Stimulated activated CD4-positive, alpha-beta T cell treated with anti-CD3 and anti-CD28 coated beads, Interleukin-12 subunit alpha, Interleukin-12 subunit beta, amount 100 ng/mL, for 24 hours (primary cell): Measurements from ENCODE around the gene PIGT.
A peak's percentile ranks its signal among the peaks of the same experiment; 100 is the strongest.
"Not testable (repeated sequence)": the region's sequence is repeated elsewhere in the genome, so short reads cannot be mapped to it uniquely, and the experiment has no call there.

Experiments used
- DNase-seq, 2 experiments: peaks; one replicate each; pipeline ENCODE4 v3.0.0-alpha.2; 2020; ENCODE audit warnings: low read depth in 2 of 2

PIGT gene

DNA sequence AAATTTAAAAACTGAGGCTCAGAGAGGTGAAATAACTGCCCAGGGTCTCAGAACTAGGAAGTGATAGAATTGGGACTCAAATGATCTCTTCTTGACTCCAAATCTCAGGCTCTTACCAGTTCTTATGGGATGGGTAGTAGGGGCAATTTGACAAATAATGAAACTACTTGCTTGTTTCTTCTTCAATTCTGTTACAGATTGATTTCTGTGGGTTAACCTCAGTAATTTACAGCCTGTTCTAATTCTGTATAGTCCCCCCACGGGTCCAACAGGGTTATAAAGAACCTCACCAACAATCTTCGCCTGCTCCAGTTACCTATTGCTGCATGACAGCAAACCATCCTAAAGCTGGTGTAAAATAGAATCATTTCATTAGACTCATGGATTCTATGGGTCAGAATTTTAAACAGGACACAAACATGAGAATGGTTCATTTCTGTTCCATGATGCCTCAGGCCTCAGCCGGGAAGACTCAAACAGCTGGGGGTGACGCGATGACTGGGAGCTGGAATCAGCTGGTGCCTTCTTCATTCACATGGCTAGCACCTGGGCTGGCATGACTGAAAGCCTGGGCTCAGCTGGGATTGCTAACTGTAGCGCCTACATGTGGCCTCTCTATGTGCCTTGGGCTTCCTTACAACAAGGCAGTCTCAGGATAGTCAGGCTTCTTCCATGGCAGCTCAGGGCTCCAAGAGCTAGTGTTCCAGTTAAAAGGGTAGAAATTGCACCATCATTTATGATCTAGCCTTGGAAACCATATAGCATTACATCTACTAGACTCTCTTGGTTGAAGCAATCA, 47.0 kb downstream of the PIGT start:
- no peak for DNase-seq

DNA sequence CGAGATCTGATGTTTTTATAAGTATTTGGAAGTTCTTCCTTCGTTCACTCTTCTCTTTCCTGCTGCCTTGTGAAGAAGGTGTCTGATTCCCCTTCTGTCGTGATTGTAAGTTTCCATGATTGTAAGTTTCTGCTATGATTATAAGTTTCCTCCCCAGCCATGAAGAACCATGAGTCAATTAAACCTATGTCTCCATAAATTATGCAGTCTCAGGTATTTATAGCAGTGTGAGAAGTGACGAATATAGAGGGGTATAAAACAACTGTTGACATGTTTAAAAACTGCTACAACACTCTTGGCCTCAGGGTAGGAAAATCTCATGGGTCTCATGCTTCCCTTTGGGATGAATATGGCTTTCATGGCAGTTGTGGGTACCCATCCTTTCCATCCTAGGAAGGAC, 47.8 kb downstream of the PIGT start:
- DNase-seq: no peak

DNA sequence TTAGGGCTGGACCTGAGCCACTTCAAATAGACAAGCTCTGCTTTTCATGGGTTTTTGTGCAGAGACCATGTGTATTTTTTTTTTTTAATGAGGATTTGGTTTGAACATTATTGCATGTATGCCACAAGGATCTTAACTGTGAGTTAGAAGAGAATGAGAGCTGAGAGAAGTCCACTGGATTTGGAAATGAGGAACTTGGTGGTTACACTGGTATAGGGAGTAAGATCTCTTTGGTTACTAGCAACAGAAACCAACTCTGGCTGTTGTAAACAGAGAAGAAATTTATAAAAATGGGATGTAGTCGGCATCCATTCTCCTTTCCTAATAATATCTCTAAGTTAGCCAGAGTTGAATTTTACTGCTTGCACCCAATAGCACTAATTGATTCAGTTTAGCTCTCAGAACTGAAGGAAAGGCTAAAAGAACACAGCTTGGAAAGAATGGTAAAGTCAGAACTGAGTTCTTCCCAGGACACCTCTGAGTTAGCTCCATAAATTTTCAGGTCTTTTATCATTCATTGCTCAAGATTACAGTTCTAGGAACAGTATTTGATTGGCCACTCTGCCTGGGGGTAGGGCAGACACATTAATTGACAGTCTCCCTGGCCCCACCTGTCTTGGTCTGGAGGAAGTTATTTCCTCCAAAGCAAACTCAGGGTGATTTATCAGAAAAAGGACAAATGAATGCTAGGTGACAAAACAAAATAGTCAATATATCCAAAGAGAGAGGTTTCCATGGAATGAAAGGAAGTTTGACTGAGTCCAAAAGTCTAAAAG, 49.7 kb downstream of the PIGT start:
- DNase-seq: no peak

DNA sequence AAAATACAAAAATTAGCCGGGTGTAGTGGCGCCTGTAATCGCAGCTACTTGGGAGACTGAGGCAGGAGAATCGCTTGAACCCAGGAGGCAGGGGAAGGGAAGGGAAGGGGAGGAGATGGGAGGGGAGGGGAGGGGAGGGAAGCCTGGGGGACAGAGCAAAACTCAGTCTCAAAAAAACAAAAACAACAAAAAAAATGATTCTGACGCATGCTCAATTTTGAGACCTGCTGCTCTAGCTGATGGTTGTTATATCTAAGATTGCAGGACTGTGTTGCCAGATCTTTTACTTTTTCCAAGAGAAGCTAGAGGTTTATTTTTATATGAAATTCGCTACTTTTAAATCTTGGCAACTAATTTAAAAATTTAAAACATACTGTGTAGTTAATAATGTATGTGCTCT, 51.2 kb downstream of the PIGT start:
- no peak for DNase-seq

DNA sequence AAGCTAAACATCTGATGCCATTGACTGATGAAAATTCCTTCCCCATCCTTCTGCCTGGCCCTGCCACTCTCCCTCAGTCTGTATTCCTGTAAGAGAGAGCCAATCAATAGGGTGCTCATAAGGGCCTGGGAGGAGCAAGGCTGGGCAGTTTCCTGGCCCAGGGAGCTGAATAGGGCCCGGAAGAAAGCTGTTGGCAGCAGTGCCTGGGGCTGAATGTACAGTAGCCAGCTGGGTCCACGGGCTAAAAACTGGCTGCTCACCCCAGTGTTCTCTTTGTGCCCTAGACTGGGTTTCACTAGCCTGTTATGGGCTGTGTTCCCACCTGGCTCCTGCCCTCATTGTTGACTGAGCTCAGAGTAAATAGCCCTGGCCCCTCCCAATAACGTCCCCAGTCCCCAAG, 51.9 kb downstream of the PIGT start:
- no peak for DNase-seq

DNA sequence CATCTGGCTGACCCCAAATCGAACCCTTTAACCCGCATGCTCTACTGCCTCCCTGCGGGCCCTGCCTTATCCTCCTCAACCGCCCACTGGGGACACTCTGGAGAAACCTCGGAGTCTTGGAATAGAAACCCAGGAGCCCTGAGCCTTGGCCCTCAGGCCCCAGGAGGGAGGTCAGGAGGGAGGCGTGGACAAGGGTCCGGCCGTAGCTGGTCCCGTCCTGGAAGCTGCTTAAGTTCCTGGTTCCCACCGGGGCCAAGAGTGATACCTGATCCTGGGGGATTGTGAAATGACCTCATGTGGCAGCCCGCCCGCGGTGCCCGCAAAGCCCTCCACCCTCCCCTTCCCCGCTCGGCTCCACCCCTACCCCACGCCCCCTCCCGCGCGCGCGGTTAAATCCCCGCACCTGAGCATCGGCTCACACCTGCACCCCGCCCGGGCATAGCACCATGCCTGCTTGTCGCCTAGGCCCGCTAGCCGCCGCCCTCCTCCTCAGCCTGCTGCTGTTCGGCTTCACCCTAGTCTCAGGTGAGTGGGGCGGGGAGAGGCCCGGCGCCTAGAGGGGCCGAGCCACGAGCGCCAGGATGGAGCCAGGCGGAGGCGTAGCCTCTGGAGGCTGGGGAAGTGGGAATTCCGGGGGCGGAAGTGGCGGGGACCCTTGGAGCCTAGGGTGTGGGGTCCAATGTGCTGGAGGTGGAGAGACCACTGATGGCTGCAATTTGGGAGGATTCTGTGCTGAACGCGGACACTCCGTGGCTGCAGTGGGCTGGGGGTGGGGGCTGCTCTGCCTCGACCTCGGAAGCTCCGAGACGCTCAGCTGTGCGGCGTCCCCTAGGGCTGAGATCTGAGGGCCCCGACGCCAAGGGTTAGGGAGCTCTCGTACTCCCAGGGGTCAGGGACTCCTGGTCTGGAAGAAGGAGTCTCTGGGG, 53.7 kb downstream of the PIGT start, which contains the start of gene WFDC2:
Gene WFDC2 (plus strand): TSS at position 418 of the 926 bp plus-strand sequence. CDS start 29 bp downstream, at position 447.
- no peak for DNase-seq

DNA sequence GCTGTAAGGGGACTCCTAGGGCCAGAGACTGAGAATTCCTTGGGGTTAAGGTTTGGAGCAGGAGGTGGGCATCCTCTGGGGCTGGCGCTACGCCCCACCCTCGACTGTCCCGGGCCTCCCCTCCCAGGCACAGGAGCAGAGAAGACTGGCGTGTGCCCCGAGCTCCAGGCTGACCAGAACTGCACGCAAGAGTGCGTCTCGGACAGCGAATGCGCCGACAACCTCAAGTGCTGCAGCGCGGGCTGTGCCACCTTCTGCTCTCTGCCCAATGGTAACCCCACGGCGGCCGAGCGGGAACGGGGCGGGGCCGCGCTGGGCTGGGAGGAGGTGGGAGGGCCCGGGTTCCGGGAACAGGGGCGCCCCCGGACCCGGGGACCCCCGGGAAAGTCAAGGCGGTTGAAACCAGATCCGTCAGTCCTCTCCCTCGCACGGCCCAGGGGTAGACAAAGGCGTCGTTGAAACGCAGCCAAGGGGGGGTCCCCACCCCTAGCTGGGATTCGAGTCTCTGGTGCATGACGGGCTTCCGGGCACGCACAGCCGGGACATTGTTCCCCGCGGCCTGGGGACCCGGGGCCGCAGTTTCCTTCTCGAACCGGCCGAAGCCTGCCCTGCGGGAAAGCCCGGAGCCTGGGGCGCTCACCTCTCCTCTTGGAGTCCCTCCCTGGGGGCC, 54.5 kb downstream of the PIGT start:
- DNase-seq: peak in 1 of 2 experiments; percentile 22

DNA sequence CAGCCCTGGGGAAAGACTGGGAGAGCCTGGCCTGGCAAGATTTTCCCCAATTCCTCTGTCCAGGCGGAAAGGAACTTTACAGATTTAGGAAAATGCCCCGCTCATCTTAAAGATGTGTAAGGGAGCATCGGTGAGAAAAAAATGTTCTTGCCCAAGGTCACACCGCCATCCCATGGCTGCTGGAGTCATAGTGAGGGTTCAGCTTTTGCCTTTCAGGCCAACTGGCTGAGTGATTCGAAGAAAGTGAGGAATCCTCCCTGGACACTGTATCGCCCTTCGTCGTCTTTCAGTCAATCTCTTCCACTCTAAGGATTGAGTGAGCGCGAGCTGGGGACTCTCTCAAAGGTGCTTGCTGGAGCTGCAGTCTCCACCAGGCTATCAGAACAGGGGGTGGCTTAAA, 55.0 kb downstream of the PIGT start:
- no peak for DNase-seq

DNA sequence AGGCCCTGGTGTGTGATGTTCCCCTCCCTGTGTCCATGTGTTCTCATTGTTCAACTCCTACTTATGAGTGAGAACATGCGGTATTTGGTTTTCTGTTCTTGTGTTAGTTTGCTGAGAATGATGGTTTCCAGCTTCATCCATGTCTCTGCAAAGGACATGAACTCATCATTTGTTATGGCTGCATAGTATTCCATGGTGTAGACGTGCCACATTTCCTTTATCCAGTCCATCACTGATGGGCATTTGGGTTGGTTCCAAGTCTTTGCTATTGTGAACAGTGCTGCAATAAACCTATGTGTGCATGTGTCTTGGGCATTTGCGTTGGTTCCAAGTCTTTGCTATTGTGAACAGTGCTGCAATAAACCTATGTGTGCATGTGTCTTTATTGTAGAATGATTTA, 56.3 kb downstream of the PIGT start:
- not testable (repeated sequence) for DNase-seq
